ENCODE results near the gene CHST6. TPM values are rescaled to one million over a fixed set of nuclear protein-coding genes. Genes with fewer than 3 reads are reported as not detected.

Gene CHST6
- total and polyA plus RNA-seq, 2 of the 8 experiments (the other 6 are each of a cell fraction or from before 2014, with no cell fraction given), result 18.2 to 25.4 TPM

GRCh38 chr16:75537776-75538175, 42.5 kb upstream of the CHST6 start:
- no peak overlapping the region for H2BK5ac ChIP-seq (ENCODE audit: low read depth, low read length)
- H4K91ac ChIP-seq (replicated peaks; ENCODE audit: insufficient read length, low read length), result no peak overlapping the region
- H3K79me1 ChIP-seq (ENCODE audit: low read depth, low read length), result no peaks in the 10 kb centered on the region
- H3K18ac ChIP-seq (ENCODE audit: extremely low read depth, low read length), result no peak overlapping the region
- no peak overlapping the region for H3K4ac ChIP-seq (replicated peaks; ENCODE audit: insufficient read length, low read depth, low read length)
- no peak overlapping the region for H2BK12ac ChIP-seq (ENCODE audit: low read depth, low read length)
- H3K9ac ChIP-seq (replicated peaks in 1 of 4; ENCODE audit: extremely low read depth in 1 of 4, low read depth in 3 of 4, low read length in 3 of 4), result no peak overlapping the region
- no peaks in the 10 kb centered on the region for H3K9me3 ChIP-seq (ENCODE audit: insufficient read depth in 2 of 2, low read depth in 1 of 2, low read length in 1 of 2)
- WGBS, 2 experiments (ENCODE audit: extremely low coverage in 1 of 2, insufficient coverage in 1 of 2, insufficient read length in 1 of 2, insufficient replicate concordance in 2 of 2, low coverage in 1 of 2, low lambda C conversion rate in 2 of 2, missing lambda C conversion rate in 1 of 2), result 86% methylated on average over 4 of the region's 4 CpGs; no CpG with 5 or more reads in 1 of the 2 experiments
- no peaks in the 10 kb centered on the region for H3K27me3 ChIP-seq (replicated peaks in 1 of 4; ENCODE audit: control insufficient read depth in 3 of 4, extremely low read depth in 1 of 4, insufficient read depth in 3 of 4, low read length in 3 of 4)
- no peaks in the 10 kb centered on the region for H4K20me1 ChIP-seq (replicated peaks in 1 of 2; ENCODE audit: control insufficient read depth in 1 of 2, insufficient read depth in 2 of 2, low read length in 2 of 2)
- no peak overlapping the region for H2BK20ac ChIP-seq (ENCODE audit: low read length)
- H3K4me1 ChIP-seq (replicated peaks in 1 of 4; ENCODE audit: control insufficient read depth in 3 of 4, insufficient read depth in 4 of 4, low read length in 3 of 4), result peaks cover 0 to 6% (median 0%) of the 10 kb centered on the region in 4 experiments; a peak in 1 of 7 replicates
- no peak overlapping the region for H4K5ac ChIP-seq (ENCODE audit: insufficient read length, low read depth, low read length)
- no peak for FAIRE-seq
- no peak overlapping the region for H2AFZ ChIP-seq (ENCODE audit: low read length)
- no peaks in the 10 kb centered on the region for H3K23me2 ChIP-seq (ENCODE audit: low read depth, low read length)
- H4K8ac ChIP-seq (ENCODE audit: extremely low read depth, insufficient read depth, low read length), result no peak overlapping the region
- no peak overlapping the region for H2BK120ac ChIP-seq (replicated peaks; ENCODE audit: low read depth, low read length)
- no peak overlapping the region for H3K56ac ChIP-seq (replicated peaks; ENCODE audit: insufficient read length, low read depth, low read length)
- POLR2A ChIA-PET (ENCODE audit: partially characterized antibody), result interaction anchor here (0.7 to 1.0 kb wide), 2 partner anchors 13 to 43 kb away, joined by 3 to 5 read pairs; no protein-coding TSS in a partner anchor
- CTCF ChIA-PET (ENCODE audit: partially characterized antibody), result interaction anchor here (0.9 to 9.3 kb wide), 3 partner anchors 12 to 19 kb away, joined by 3 to 203 read pairs (median 41); partner anchors contain the start of gene TMEM231
- no peaks in the 10 kb centered on the region for H3K79me2 ChIP-seq (ENCODE audit: control insufficient read depth in 1 of 2, insufficient read depth in 2 of 2, low read length in 2 of 2)
- no peak overlapping the region for H3K4me3 ChIP-seq (ENCODE audit: extremely low read depth in 1 of 4, insufficient read depth in 2 of 4, low read depth in 3 of 4, low read length in 4 of 4)
- no peak overlapping the region for H2BK15ac ChIP-seq (ENCODE audit: low read length)
- H3K14ac ChIP-seq (ENCODE audit: insufficient read length), result no peak overlapping the region
- H3K4me2 ChIP-seq (ENCODE audit: insufficient read depth in 1 of 2, low read depth in 2 of 2, low read length in 2 of 2), result no peak overlapping the region
- H3K36me3 ChIP-seq (ENCODE audit: control insufficient read depth in 2 of 4, insufficient read depth in 4 of 4, low read length in 3 of 4), result no peaks in the 10 kb centered on the region; a peak in 1 of 8 replicates
- H2AK5ac ChIP-seq (ENCODE audit: low read depth, low read length), result no peak overlapping the region
- H3K23ac ChIP-seq (ENCODE audit: insufficient read length), result no peak overlapping the region
- TF ChIP-seq TCF12 (IDR thresholded peaks at IDR 0.05; ENCODE audit: low read depth, low read length), result no peak
- no peak for TF ChIP-seq KDM1A (IDR thresholded peaks at IDR 0.05; ENCODE audit: borderline replicate concordance, low read length)
- TF ChIP-seq POLR2AphosphoS5 (IDR thresholded peaks at IDR 0.05; ENCODE audit: low read depth, low read length), result no peak
- TF ChIP-seq KDM4A (IDR thresholded peaks at IDR 0.05; ENCODE audit: low read depth, low read length, severe bottlenecking), result no peak
- no peak for TF ChIP-seq SAP30 (IDR thresholded peaks at IDR 0.05; ENCODE audit: insufficient read depth, insufficient replicate concordance, low read length)
- no peak for TF ChIP-seq ATF2 (IDR thresholded peaks at IDR 0.05; ENCODE audit: low read length)
- no peak for TF ChIP-seq POLR2A (IDR thresholded peaks at IDR 0.05; ENCODE audit: control extremely low read depth in 1 of 2, low read depth in 2 of 2, low read length in 2 of 2)
- TF ChIP-seq ZNF274 (IDR thresholded peaks at IDR 0.05; ENCODE audit: borderline replicate concordance, extremely low read depth, low read length), result no peak
- TF ChIP-seq PHF8 (conservative IDR thresholded peaks at IDR 0.05; ENCODE audit: low read depth, low read length), result no peak
- no peak for TF ChIP-seq RNF2 (IDR thresholded peaks at IDR 0.05; ENCODE audit: borderline replicate concordance, low read depth, low read length, missing control alignments, poor library complexity, severe bottlenecking)
- TF ChIP-seq JUN (IDR thresholded peaks at IDR 0.05; ENCODE audit: low read depth, low read length), result no peak
- H3K27ac ChIP-seq (ENCODE audit: low read depth, low read length), result no peak overlapping the region
- no peak for DNase-seq (ENCODE audit: low read depth in 1 of 2, low spot score in 2 of 2)
